ENCODE data around the gene JAM2. TPM values are rescaled to one million over a fixed set of nuclear protein-coding genes. Genes with fewer than 3 reads are reported as not detected.

JAM2 gene
- total RNA-seq, 1 experiment from 2014 or later: 2.6 TPM

DNA sequence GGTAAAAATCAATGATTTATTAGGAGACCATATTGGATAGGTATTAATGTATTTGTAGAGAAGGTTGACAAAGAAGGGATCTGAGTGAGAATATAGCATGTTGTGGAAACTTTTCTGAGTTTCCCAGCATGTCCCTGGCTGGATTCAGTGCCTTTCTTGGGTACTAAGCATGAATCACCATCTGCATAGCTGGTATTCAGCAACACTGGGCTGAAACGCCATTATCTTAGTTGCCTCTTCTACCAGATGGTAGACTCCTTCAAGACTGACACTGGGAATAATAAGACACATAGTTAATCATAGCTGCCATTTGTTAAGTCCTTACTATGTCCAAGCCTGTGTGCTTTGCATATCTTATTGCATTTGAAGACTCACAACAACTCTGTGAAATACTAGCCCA is 50.2 kb downstream of the JAM2 start:
- H2BK15ac ChIP-seq (ENCODE audit: low read depth, low read length): no peak overlapping the region
- H3K4me2 ChIP-seq (ENCODE audit: insufficient read depth, insufficient read length, low read length): no peak overlapping the region
- H2AK5ac ChIP-seq (ENCODE audit: insufficient read length, low read length): no peak overlapping the region
- H3K9ac ChIP-seq (ENCODE audit: extremely low read depth, insufficient read length, low read length): no peak overlapping the region
- TF ChIP-seq, protein P1, sequence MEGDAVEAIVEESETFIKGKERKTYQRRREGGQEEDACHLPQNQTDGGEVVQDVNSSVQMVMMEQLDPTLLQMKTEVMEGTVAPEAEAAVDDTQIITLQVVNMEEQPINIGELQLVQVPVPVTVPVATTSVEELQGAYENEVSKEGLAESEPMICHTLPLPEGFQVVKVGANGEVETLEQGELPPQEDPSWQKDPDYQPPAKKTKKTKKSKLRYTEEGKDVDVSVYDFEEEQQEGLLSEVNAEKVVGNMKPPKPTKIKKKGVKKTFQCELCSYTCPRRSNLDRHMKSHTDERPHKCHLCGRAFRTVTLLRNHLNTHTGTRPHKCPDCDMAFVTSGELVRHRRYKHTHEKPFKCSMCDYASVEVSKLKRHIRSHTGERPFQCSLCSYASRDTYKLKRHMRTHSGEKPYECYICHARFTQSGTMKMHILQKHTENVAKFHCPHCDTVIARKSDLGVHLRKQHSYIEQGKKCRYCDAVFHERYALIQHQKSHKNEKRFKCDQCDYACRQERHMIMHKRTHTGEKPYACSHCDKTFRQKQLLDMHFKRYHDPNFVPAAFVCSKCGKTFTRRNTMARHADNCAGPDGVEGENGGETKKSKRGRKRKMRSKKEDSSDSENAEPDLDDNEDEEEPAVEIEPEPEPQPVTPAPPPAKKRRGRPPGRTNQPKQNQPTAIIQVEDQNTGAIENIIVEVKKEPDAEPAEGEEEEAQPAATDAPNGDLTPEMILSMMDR (conservative IDR thresholded peaks at IDR 0.05): no peak
- H4K91ac ChIP-seq (ENCODE audit: insufficient read length, low read depth, low read length): no peak overlapping the region
- no peak overlapping the region for H2BK20ac ChIP-seq (ENCODE audit: low read depth, low read length, poor library complexity, severe bottlenecking)
- no peaks in the 10 kb centered on the region for H3K79me1 ChIP-seq (ENCODE audit: insufficient read depth, low read depth, low read length, poor library complexity, severe bottlenecking)
- Mint-ChIP-seq H3K27me3 (ENCODE audit: low read depth) (no peaks in the 10 kb centered on the region), H3K36me3 (ENCODE audit: insufficient read depth in 1 of 3, low read depth in 3 of 3) (no peaks in the 10 kb centered on the region), H3K4me1 (no peaks in the 10 kb centered on the region; a peak in 1 of 4 replicates), H3K9me3 (no peaks in the 10 kb centered on the region), H3K27ac (no peak overlapping the region), H3K4me3 (no peak overlapping the region)
- H2BK5ac ChIP-seq (ENCODE audit: insufficient read length, low read length): no peak overlapping the region
- no peaks in the 10 kb centered on the region for H3K23me2 ChIP-seq (ENCODE audit: insufficient read length, low read depth, low read length, poor library complexity, severe bottlenecking)
- DNase-seq: no peak
- no peak overlapping the region for H2AFZ ChIP-seq (ENCODE audit: low read length)
- WGBS (ENCODE audit: extremely low coverage, insufficient read length, low lambda C conversion rate): no CpG with 5 or more reads among the region's 1 CpG
- H3K27ac ChIP-seq (ENCODE audit: insufficient read length, low read depth, low read length): no peak overlapping the region
- H2BK12ac ChIP-seq (ENCODE audit: insufficient read length, low read depth, low read length): no peak overlapping the region
- no peak overlapping the region for H3T11ph ChIP-seq (ENCODE audit: low read length)
- no peaks in the 10 kb centered on the region for H4K20me1 ChIP-seq (ENCODE audit: control insufficient read depth, insufficient read depth, insufficient read length)
- H3K4ac ChIP-seq (ENCODE audit: low read depth, low read length): no peak overlapping the region
- no peaks in the 10 kb centered on the region for H3K9me3 ChIP-seq (ENCODE audit: control insufficient read depth, low read depth, low read length)
- no peak overlapping the region for H4K8ac ChIP-seq (replicated peaks; ENCODE audit: insufficient read length, low read depth, low read length)
- no peaks in the 10 kb centered on the region for H3K4me1 ChIP-seq (ENCODE audit: insufficient read depth, low read length)
- no peak overlapping the region for H3K56ac ChIP-seq (ENCODE audit: insufficient read length, low read depth, low read length)
- H3K23ac ChIP-seq (ENCODE audit: insufficient read length, low read depth, low read length): no peak overlapping the region
- no peak overlapping the region for H2BK120ac ChIP-seq (ENCODE audit: low read depth, low read length, poor library complexity, severe bottlenecking)
- H3K27me3 ChIP-seq (ENCODE audit: insufficient read depth, low read length): no peaks in the 10 kb centered on the region
- no peak overlapping the region for H3K18ac ChIP-seq (ENCODE audit: insufficient read length, low read depth, low read length)
- no peaks in the 10 kb centered on the region for H3K79me2 ChIP-seq (ENCODE audit: insufficient read depth, low read length)
- no peak overlapping the region for H3K14ac ChIP-seq (ENCODE audit: insufficient read depth, low read length)
- no peak overlapping the region for H4K5ac ChIP-seq (ENCODE audit: insufficient read length, low read depth, low read length)
